Iris pigment epithelial cell (primary cell): ENCODE data around the gene SH2D1B.
A peak's percentile ranks its signal among the peaks of the same experiment; 100 is the strongest.

ENCODE experiments used
- DNase-seq: peaks from one replicate; pipeline ENCODE4 v3.0.0-alpha.2; 2011; ENCODE audit warnings: low read depth

SH2D1B gene

GRCh38 chr1:162381941-162382750, 29.8 kb downstream of the SH2D1B start:
- DNase-seq: no peak

- DNase-seq: no peak
These were observed 30.6 kb downstream of the SH2D1B start, which contains the start of gene C1orf226 for GRCh38 chr1:162381383-162381782. Gene C1orf226 (plus strand): TSS chr1:162381728. CDS start chr1:162381902, 174 bp downstream.

GRCh38 chr1:162380061-162380846, 31.7 kb downstream of the SH2D1B start:
- peak; percentile 49 for DNase-seq

DNA sequence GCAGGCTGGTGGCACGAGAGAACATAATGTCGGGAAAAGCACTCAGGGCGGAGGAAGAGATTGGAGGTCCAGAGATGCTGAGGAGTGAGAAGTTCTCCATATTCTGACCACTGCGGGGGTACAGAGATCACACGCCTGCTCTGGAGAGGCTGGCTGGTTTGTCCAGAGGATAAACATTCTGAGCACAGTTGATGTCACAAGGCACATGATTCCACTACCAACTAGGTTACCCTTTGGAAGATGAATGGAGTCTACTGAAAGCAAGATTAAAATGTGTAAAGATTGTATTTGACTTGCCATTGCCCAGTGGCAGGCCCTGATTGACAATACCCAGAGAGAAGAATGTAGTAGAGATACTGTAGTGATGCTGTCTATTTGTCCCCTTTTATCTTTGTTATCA, 35.2 kb downstream of the SH2D1B start, which contains the start of gene SPATA46:
Gene SPATA46 (minus strand): TSS at position 164 of the 400 bp plus-strand sequence. CDS start 64 bp downstream, at position 100.
- no peak for DNase-seq

GRCh38 chr1:162375463-162375862, 36.5 kb downstream of the SH2D1B start:
- DNase-seq: no peak

GRCh38 chr1:162374406-162374805, 37.5 kb downstream of the SH2D1B start:
- no peak for DNase-seq

DNA sequence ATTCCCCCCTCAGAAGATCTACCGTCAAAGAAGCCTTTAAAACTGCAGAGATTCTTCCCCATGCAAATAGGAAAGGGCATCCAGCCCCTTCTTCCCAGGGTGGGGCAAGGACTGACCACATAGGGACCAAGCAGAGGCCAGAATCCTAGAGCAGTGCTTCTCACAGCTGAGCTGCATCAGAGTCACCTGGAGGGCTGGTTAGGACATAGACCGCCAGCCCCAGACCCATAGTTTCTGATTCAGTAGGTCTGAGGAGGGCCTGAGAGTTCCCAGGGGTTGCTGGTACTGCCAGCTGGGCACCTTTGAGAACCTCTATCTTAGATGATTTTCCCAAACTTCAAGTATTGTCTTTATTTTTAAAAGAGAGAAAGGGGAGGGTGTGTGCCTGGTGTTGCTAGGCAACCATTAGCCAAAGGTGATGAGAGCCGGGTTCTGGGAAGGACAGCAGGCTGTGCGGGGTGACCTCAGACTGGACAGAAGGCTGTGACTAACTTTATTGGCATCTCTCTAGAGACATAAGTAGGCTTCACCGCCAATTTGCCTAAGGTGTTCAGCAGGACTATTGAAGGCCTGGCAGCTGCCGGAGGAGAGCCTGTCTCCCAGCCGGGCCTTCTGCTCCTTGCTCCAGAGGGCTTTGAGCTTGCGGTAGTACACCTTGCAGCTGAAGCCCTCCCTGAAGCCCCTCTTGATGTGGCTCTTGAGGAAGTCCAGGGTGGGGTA, 38.2 kb downstream of the SH2D1B start:
- peak; percentile 74 for DNase-seq

GRCh38 chr1:162373072-162373427, 38.9 kb downstream of the SH2D1B start:
- DNase-seq: no peak

GRCh38 chr1:162372159-162373071, 39.5 kb downstream of the SH2D1B start:
- DNase-seq: no peak

GRCh38 chr1:162371611-162372010, 40.3 kb downstream of the SH2D1B start:
- peak; percentile 60 for DNase-seq

- DNase-seq: no peak
These were observed 41.2 kb downstream of the SH2D1B start for GRCh38 chr1:162370721-162371120.

DNA sequence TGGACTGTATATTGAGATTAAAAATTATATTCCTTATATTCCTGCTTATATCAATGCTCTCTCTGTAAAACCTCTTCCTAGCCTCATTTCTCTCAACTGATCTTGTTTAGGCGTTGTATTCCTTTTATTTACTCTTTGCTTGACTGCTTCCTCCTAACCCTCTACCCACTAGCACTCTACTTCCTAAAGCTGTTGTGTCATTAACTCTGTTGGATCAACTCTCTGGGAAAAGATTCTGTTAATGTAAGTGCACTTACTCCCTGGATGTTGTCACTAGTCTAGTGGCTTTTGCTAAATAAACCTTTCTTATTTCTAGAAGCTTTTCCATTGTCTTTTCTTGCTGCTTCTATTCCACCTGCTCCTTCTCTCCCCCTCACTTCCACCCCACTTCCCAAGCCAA, 41.8 kb downstream of the SH2D1B start:
- DNase-seq: no peak

DNA sequence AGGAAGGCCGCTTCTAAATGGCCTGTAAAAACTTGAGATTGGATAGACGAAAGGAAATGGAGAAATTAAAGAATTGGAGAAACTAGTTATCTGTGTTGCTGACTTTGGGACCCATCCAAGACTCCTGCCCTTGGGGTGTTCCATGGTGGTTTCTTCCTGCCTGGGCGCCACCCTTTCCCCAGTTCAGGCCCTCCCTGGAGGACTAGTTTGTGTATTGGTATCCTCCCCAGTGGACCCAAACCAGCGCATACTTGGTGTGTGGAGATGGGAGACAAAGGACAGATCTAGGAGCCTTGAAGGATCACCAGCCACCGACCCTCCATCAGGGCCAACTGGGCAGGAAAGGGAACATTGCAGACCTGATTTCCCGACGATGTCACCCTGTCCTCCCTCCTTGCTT, 42.4 kb downstream of the SH2D1B start:
- DNase-seq: no peak

GRCh38 chr1:162368451-162368850, 43.5 kb downstream of the SH2D1B start:
- DNase-seq: no peak

DNA sequence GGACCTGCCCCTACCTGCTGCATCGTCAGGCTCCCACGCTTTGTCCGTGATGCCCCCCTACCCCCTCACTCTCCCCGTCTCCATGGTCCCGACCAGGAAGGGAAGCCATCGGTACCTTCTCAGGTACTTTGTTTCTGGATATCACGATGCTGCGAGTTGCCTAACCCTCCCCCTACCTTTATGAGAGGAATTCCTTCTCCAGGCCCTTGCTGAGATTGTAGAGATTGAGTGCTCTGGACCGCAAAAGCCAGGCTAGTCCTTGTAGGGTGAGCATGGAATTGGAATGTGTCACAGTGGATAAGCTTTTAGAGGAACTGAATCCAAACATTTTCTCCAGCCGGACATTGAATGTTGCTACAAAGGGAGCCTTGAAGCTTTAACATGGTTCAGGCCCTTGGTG, 44.2 kb downstream of the SH2D1B start:
- no peak for DNase-seq

GRCh38 chr1:162367073-162367472, 44.9 kb downstream of the SH2D1B start:
- no peak for DNase-seq

- no peak for DNase-seq
These were observed 45.3 kb downstream of the SH2D1B start for GRCh38 chr1:162366671-162367070.

GRCh38 chr1:162366149-162366548, 45.8 kb downstream of the SH2D1B start:
- DNase-seq: peak; percentile 56

GRCh38 chr1:162365284-162366020, 46.5 kb downstream of the SH2D1B start:
- no peak for DNase-seq

DNA sequence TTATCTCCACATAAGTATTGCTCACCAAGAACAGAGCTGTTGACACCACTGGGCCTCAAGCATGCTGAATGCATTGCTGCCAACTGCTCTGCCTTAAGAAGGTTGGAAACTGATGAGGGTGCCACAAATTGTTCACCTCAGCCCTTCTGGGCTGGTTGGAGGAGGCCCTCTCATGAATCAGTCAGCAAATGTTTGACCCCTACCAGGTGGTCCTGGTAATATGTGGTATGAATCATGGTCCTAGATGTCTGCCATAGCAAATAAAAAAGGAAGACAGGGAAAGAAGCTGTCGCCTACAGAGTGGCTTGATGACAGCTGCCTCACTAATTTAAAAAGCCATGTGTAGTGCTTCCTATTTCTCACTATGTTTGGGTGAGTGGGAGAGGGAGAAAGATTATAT, 47.4 kb downstream of the SH2D1B start:
- no peak for DNase-seq

- DNase-seq: no peak
These were observed 48.1 kb downstream of the SH2D1B start for GRCh38 chr1:162363823-162364222.
